ENCODE measurements around the gene CDS2.

The CDS2 gene

DNA sequence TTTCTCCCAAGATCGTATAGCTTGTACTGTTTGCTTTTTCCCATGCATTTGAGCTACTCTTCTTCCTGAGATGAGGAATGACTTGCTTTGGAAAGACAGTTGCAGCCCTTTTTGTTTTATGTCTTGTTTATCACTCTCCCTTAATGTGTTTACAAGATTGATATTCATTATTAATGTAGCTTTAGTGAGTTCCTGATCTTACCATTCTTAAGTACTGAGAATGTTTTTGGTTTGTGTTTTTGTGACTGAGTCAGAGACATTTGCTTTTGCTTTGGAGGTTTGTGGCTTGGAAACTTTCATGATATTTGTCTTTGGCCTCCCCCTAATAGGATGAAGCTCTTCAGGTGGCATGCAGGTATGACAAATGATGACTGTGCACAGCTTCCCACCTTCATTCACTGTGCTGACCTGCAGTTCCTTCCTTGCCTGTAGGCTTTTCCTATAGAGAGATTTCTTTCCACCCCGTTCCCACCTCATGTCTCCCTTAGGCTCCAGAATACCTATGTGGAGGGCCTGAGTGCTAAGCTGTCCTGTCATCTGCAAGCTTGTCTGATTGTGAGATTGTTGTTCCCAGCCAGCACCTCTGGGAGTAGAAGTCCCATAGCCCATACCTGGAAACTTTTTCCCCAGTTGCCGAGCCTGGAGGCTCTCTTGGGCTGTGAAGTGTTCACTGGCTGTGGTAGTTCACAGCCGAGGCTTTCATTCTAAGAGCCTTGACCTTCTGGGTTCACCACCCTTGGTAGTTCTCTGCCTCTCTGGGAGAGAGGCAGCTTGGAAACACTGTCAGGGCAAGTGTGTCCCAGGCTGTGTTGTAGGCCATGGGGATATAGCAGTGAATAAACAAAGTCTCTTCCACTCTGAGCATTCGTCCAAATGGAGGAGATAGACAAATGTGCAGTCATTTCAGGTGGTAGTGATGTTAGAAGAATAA is 27.1 kb downstream of the CDS2 start:
- Mint-ChIP-seq H3K4me1 (ENCODE audit: low read depth) (peaks cover 68% of the 10 kb centered on the region), H3K27ac (peak overlapping the region; percentile 44), H3K4me3 (no peak overlapping the region), H3K36me3 (ENCODE audit: low read depth) (peaks cover 17% of the 10 kb centered on the region), H3K27me3 (no peaks in the 10 kb centered on the region), H3K9me3 (no peaks in the 10 kb centered on the region)
- no peak for DNase-seq

- no peak for DNase-seq
- H3K36me3 Mint-ChIP-seq (ENCODE audit: low read depth), result peaks cover 17% of the 10 kb centered on the region
- H3K27ac Mint-ChIP-seq, result no peak overlapping the region
- H3K9me3 Mint-ChIP-seq, result no peaks in the 10 kb centered on the region
- H3K4me3 Mint-ChIP-seq, result no peak overlapping the region
- H3K27me3 Mint-ChIP-seq, result no peaks in the 10 kb centered on the region
- H3K4me1 Mint-ChIP-seq (ENCODE audit: low read depth), result peaks cover 66% of the 10 kb centered on the region
Observed at GRCh38 chr20:5154543-5154925, 27.7 kb downstream of the CDS2 start.

- Mint-ChIP-seq H3K27ac (peak overlapping the region; percentile 4), H3K36me3 (ENCODE audit: low read depth) (peaks cover 17% of the 10 kb centered on the region), H3K27me3 (no peaks in the 10 kb centered on the region), H3K4me1 (ENCODE audit: low read depth) (peaks cover 62% of the 10 kb centered on the region), H3K4me3 (no peak overlapping the region), H3K9me3 (no peaks in the 10 kb centered on the region)
- no peak for DNase-seq
Observed at GRCh38 chr20:5155404-5155803, 28.6 kb downstream of the CDS2 start.

GRCh38 chr20:5156675-5157448 is 30.1 kb downstream of the CDS2 start:
- H3K4me3 Mint-ChIP-seq, result no peak overlapping the region
- no peaks in the 10 kb centered on the region for H3K27me3 Mint-ChIP-seq
- no peaks in the 10 kb centered on the region for H3K9me3 Mint-ChIP-seq
- peaks cover 14% of the 10 kb centered on the region for H3K36me3 Mint-ChIP-seq (ENCODE audit: low read depth)
- peaks cover 71% of the 10 kb centered on the region for H3K4me1 Mint-ChIP-seq (ENCODE audit: low read depth)
- DNase-seq, result no peak
- H3K27ac Mint-ChIP-seq, result peak overlapping the region; percentile 3

DNA sequence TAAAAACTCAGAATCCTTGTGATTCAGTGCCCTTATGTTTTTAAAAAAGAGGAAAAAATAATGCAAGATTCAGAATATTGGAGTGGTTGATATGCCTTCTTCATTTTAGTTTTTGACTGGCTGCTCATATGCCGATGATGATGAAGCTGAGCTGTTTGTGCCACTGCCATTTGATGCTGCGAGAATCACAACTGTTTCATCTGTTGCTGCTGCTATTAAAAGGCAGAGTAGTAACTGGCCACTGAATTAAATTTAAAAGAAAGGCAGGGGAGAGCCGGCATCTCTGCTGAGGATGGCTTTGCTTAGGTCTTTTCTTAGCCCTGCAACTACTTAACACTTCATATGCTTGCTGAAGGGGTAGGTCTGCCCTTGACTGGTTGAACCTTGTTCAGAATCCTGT is 33.1 kb downstream of the CDS2 start:
- Mint-ChIP-seq H3K27ac (peak overlapping the region; percentile 2), H3K36me3 (ENCODE audit: low read depth) (peaks cover 3% of the 10 kb centered on the region), H3K4me1 (ENCODE audit: low read depth) (peaks cover 63% of the 10 kb centered on the region), H3K4me3 (no peak overlapping the region), H3K9me3 (no peaks in the 10 kb centered on the region), H3K27me3 (no peaks in the 10 kb centered on the region)
- no peak for DNase-seq

DNA sequence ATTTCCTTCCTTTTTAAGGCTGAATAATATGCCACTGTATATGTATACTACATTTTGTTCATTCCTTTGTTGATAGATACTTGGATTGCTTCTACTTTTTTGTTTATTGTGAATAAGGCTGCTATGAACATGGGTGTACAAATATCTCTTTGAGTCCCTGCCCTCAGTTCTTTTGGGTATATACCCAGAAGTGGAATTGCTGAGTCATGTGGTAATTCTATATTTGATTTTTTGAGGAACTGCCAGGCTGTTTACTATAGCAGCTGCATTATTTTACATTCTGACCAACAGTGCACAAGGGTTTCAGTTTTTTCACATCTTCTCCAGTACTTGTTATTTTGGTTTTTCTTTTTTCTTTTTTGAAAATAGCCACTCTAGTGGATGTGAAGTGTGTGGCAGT is 34.1 kb downstream of the CDS2 start:
- no peak overlapping the region for H3K4me3 Mint-ChIP-seq
- no peak for DNase-seq
- H3K4me1 Mint-ChIP-seq (ENCODE audit: low read depth), result peaks cover 65% of the 10 kb centered on the region
- H3K9me3 Mint-ChIP-seq, result no peaks in the 10 kb centered on the region
- H3K36me3 Mint-ChIP-seq (ENCODE audit: low read depth), result peaks cover 3% of the 10 kb centered on the region
- no peaks in the 10 kb centered on the region for H3K27me3 Mint-ChIP-seq
- H3K27ac Mint-ChIP-seq, result no peak overlapping the region

DNA sequence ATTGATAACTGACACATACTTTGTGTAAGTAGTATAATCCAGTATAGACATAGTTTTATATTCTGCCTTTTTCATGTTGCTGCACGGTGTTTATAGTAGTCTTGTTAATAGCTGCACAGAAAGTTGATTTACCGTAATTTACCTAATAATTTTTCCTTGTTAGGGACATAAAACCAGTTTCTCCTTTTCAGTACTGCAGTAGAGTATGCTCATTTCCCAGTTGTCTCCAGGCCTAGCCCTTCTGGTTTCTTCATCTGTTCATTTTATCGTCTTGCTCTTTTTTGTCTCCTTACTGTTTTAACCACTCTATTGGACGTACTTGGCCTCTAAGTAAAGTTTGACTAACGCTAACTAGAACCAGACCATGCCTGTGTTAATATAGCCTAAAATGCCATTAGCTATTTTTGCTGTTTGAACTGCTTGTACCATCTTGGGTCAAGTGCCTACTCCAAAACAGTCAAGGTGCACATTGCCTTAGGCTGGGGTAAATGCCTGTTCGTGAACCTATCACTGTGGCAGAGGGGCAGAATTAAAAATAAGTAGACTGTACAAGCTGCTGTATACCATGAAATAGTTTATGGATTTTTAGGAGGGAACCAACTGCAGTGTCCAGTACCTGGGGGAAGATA is 34.8 kb downstream of the CDS2 start:
- no peak for DNase-seq
- Mint-ChIP-seq H3K4me3 (no peak overlapping the region), H3K4me1 (ENCODE audit: low read depth) (peaks cover 66% of the 10 kb centered on the region), H3K9me3 (no peaks in the 10 kb centered on the region), H3K27me3 (no peaks in the 10 kb centered on the region), H3K36me3 (ENCODE audit: low read depth) (peaks cover 3% of the 10 kb centered on the region), H3K27ac (peak overlapping the region; percentile 0)

DNA sequence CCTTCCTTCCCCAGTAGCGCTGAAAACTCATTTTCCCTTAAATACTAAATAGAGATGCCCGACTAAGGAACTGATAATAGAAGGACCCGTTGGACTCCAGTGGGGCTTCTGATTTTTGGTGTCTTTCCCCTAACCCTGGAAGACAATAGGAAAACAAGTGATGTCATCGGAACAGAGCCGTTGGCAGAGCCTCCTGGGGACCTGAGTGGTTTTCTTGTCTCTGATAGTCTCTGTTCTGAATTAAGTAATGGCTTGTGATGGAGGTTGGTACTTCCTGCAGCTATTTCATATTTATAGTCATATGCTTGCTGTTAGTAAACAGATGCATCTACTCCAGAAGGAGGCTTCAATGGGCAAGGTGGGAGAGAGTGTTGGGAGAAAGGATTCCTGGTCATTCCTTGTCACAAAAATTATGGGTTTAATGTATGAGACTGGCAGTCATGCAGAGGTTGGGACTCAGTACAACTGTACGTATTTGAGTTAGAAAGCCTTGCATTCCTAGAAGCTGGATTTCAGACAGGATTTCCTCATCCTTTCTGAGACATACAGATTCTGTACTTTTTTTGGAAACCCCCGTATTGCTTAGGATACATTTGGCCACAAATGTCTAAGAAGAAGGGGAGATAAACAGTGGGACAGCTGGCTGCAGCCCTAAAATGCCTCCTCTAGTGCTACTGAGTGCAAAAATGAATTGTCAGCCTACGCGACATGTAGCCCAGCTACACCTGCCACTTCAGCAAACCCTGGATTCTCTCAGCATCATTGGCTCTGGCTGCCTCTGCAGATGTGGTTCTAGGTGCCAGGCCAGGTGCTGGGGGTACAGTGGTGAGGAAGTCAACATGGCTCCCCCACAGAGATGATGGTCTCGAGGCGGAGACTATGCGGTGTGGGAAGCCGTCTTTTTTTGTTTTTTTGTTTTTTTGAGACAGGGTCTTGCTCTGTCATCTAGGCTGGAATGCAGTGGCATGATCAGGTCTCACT is 38.1 kb downstream of the CDS2 start:
- no peaks in the 10 kb centered on the region for H3K9me3 Mint-ChIP-seq
- peaks cover 3% of the 10 kb centered on the region for H3K36me3 Mint-ChIP-seq (ENCODE audit: low read depth)
- H3K27ac Mint-ChIP-seq, result no peak overlapping the region
- peaks cover 79% of the 10 kb centered on the region for H3K4me1 Mint-ChIP-seq (ENCODE audit: low read depth)
- H3K27me3 Mint-ChIP-seq, result no peaks in the 10 kb centered on the region
- H3K4me3 Mint-ChIP-seq, result no peak overlapping the region
- no peak for DNase-seq

DNA sequence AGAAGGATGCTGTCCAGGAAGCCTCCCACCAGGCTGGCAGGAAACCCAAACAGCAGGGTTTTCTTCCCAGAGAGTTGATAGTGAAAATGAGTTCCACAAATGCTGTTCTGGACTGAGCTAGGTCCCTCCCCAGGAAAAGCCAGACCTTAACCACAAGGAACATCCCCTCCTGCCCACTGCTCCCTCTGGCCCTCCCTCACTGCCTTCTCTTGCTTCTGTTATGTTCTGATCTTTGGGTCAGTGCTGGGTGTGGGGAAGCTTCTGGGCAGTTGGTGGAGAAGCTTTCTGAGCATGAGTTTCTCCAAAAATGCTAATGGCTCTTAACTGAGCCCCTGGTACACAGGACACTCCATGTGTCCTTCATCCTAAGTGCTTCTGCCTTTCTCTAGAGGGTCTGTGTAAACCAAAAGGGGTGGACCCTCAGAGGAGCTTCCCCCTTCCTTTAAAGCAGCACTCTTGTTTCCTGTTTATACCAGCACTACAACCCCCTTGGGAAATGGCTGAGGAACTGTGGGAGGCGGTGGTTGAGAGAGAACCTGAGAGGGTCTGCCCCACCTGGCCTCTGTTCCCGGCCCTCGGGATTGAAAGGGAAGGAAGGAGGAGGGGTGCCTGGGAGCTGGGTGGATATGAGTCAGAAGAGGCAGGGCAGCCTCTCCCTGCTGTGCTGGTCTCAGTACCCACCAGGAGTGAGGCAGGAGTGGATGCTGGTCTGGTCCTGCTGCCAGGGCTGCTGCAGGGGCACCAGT is 42.0 kb downstream of the CDS2 start:
- H3K9me3 Mint-ChIP-seq, result no peaks in the 10 kb centered on the region
- DNase-seq, result no peak
- peaks cover 77% of the 10 kb centered on the region for H3K4me1 Mint-ChIP-seq (ENCODE audit: low read depth)
- H3K36me3 Mint-ChIP-seq (ENCODE audit: low read depth), result peaks cover 18% of the 10 kb centered on the region
- H3K27ac Mint-ChIP-seq, result peak overlapping the region; percentile 77
- no peak overlapping the region for H3K4me3 Mint-ChIP-seq
- no peaks in the 10 kb centered on the region for H3K27me3 Mint-ChIP-seq

- no peak for DNase-seq
- Mint-ChIP-seq H3K27ac (peak overlapping the region; percentile 26), H3K4me3 (no peak overlapping the region), H3K9me3 (no peaks in the 10 kb centered on the region), H3K27me3 (no peaks in the 10 kb centered on the region), H3K4me1 (ENCODE audit: low read depth) (peaks cover 64% of the 10 kb centered on the region), H3K36me3 (ENCODE audit: low read depth) (peaks cover 31% of the 10 kb centered on the region)
Observed at GRCh38 chr20:5170341-5170740, 43.5 kb downstream of the CDS2 start.

- peak overlapping the region; percentile 64 for H3K27ac Mint-ChIP-seq
Observed at GRCh38 chr20:5171064-5171789, 44.4 kb downstream of the CDS2 start.

DNA sequence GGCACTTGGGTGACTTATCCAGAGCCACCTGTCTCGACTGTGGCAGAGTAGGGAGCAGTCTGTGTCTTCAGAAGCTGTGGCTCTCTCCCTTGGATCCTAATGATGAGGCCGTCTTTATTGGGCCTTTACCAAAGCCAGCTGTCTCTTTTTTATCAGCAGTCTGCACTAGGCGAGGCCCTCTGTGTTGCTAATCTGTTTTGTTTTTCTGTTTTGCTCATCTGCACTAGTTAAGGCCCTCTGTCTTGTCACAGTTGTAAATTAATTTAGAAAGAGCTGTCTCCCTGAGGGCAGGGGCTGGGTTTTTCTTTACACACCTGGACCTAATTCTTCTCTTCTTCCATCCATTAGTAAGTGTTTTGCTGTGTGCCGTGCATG is 45.0 kb downstream of the CDS2 start:
- DNase-seq, result no peak
- H3K4me1 Mint-ChIP-seq (ENCODE audit: low read depth), result peaks cover 50% of the 10 kb centered on the region
- peaks cover 42% of the 10 kb centered on the region for H3K36me3 Mint-ChIP-seq (ENCODE audit: low read depth)
- H3K4me3 Mint-ChIP-seq, result no peak overlapping the region
- no peaks in the 10 kb centered on the region for H3K27me3 Mint-ChIP-seq
- H3K9me3 Mint-ChIP-seq, result no peaks in the 10 kb centered on the region
- peak overlapping the region; percentile 64 for H3K27ac Mint-ChIP-seq

More at GRCh38 chr20:5171064-5171789, 44.4 kb downstream of the CDS2 start:
- peaks cover 36% of the 10 kb centered on the region for H3K36me3 Mint-ChIP-seq (ENCODE audit: low read depth)
- DNase-seq, result no peak
- H3K27me3 Mint-ChIP-seq, result no peaks in the 10 kb centered on the region
- no peak overlapping the region for H3K4me3 Mint-ChIP-seq
- peaks cover 55% of the 10 kb centered on the region for H3K4me1 Mint-ChIP-seq (ENCODE audit: low read depth)
- H3K9me3 Mint-ChIP-seq, result no peaks in the 10 kb centered on the region

- Mint-ChIP-seq H3K27ac (peak overlapping the region; percentile 30), H3K27me3 (no peaks in the 10 kb centered on the region), H3K36me3 (ENCODE audit: low read depth) (peaks cover 44% of the 10 kb centered on the region), H3K4me3 (no peak overlapping the region), H3K4me1 (ENCODE audit: low read depth) (peaks cover 46% of the 10 kb centered on the region), H3K9me3 (no peaks in the 10 kb centered on the region)
- no peak for DNase-seq
Observed at GRCh38 chr20:5172167-5172601, 45.4 kb downstream of the CDS2 start.
